Measurements from ENCODE around the gene PUM2. TPM values are rescaled to one million over a fixed set of nuclear protein-coding genes. Genes with fewer than 3 reads are reported as not detected.

PUM2 gene
- polyA plus RNA-seq, 1 of the 3 experiments (the other 2 are of a cell fraction): 19.7 TPM

DNA sequence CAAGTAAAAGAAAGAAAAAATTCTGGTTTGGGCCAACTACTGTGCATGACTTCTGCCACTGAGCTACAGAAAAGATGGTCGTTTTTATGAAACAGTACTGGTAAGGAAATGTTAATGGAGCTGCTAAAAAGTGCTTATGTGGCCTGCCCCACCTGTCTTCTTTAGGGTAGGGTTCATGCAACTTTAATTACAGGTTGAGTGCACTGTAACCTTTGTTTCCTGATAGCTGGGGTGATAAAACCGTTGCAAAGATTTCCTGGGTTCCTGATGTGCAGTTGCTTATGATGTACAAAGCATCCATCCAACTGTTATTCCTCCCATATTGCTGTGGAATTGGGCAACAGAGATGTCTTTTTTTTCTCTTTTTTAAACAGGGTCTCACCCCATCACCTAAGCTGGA, 34.3 kb upstream of the PUM2 start:
- no peak overlapping the region for H2AFZ ChIP-seq (ENCODE audit: low read depth)
- H3K36me3 ChIP-seq (replicated peaks in 1 of 2; ENCODE audit: control insufficient read depth in 1 of 2, insufficient read depth in 2 of 2, low read length in 1 of 2): no peaks in the 10 kb centered on the region
- H3K9ac ChIP-seq: no peak overlapping the region
- no peaks in the 10 kb centered on the region for H3K9me2 ChIP-seq
- CTCF ChIA-PET: interaction anchor here (0.7 to 16.2 kb wide), 7 partner anchors 11 to 258 kb away, joined by 3 to 176 read pairs (median 4); no protein-coding TSS in a partner anchor
- no peaks in the 10 kb centered on the region for H3K79me2 ChIP-seq (ENCODE audit: insufficient read depth)
- H3K4me1 ChIP-seq (ENCODE audit: control insufficient read depth in 1 of 2, insufficient read depth in 2 of 2, low read depth in 1 of 2, low read length in 1 of 2): peaks cover 0 to 10% of the 10 kb centered on the region in 2 experiments; a peak in 1 of 4 replicates
- POLR2A ChIA-PET: no interaction called here
- H3K4me3 ChIP-seq (ENCODE audit: low read depth in 2 of 2, low read length in 1 of 2): no peak overlapping the region
- no peaks in the 10 kb centered on the region for H4K20me1 ChIP-seq (ENCODE audit: insufficient read depth)
- TF ChIP-seq ELF1 (IDR thresholded peaks at IDR 0.05) (no peak), CHD2 (IDR thresholded peaks at IDR 0.05; ENCODE audit: low read length, partially characterized antibody) (no peak), TCF12 (IDR thresholded peaks at IDR 0.05) (no peak)
- TF ChIP-seq, protein P1, sequence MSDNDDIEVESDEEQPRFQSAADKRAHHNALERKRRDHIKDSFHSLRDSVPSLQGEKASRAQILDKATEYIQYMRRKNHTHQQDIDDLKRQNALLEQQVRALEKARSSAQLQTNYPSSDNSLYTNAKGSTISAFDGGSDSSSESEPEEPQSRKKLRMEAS (IDR thresholded peaks at IDR 0.05; ENCODE audit: low read depth): no peak
- H3K4me2 ChIP-seq: no peak overlapping the region
- H3K27me3 ChIP-seq (ENCODE audit: insufficient read depth): peaks cover 9% of the 10 kb centered on the region; the same call in 1 of the 2 replicates
- H3K9me3 ChIP-seq: no peaks in the 10 kb centered on the region
- no peaks in the 10 kb centered on the region for H3F3A ChIP-seq (replicated peaks; ENCODE audit: insufficient read depth)
- no peak overlapping the region for H3K27ac ChIP-seq (ENCODE audit: low read depth in 2 of 2, low read length in 1 of 2)
- WGBS (ENCODE audit: low lambda C conversion rate): 66% methylated on average over 2 of the region's 2 CpGs
- DNase-seq: no peak

DNA sequence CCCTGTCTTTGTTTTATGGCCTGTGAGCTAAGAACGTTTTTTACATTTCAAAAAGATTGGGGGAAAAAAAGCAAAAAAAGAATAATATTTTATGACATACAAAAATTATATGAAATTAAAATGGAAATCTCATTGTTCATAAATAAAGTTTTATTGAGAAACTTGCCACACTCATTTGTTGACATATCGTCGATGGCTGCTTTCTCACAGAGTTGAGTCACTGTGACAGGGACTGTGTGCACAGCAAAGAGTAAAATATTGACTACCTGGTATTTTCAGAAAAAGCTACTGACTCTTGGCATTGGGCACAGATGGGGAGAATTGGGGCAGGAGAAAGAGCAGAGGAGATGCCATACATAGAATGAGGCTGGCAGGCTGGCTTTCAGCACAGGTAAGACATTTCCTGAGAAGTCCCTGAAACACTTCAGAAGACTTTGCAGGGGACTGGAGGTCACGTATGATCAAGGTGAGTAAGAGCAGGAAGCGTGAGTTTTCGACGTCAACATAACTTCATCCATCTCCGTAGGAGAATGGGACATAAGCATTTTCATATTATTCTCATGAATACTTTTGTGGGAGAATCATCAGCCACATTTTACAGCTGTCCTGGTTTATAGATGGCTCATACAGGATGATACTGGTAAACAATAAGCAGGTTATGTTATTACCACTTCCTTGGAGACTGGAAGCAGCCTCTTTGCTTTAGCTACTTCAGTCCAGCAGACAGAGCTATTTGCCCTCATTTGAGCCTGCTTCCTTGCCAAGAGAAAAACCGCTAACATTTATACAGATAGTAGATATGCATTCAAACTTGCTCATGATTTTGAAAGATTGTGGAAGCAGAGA, 32.5 kb upstream of the PUM2 start:
- Histone ChIP-seq H3K9ac (no peak overlapping the region), H3K9me2 (no peaks in the 10 kb centered on the region), H3F3A (replicated peaks; ENCODE audit: insufficient read depth) (no peaks in the 10 kb centered on the region), H3K79me2 (ENCODE audit: insufficient read depth) (no peaks in the 10 kb centered on the region), H2AFZ (ENCODE audit: low read depth) (no peak overlapping the region), H3K27ac (ENCODE audit: low read depth in 2 of 2, low read length in 1 of 2) (no peak overlapping the region), H3K4me2 (no peak overlapping the region), H3K27me3 (ENCODE audit: insufficient read depth) (peaks cover 3% of the 10 kb centered on the region; the same call in 1 of the 2 replicates), H3K9me3 (no peaks in the 10 kb centered on the region), H3K4me1 (ENCODE audit: control insufficient read depth in 1 of 2, insufficient read depth in 2 of 2, low read depth in 1 of 2, low read length in 1 of 2) (peaks cover 0 to 16% of the 10 kb centered on the region in 2 experiments; a peak in 1 of 4 replicates), H3K4me3 (ENCODE audit: low read depth in 2 of 2, low read length in 1 of 2) (no peak overlapping the region), H3K36me3 (replicated peaks in 1 of 2; ENCODE audit: control insufficient read depth in 1 of 2, insufficient read depth in 2 of 2, low read length in 1 of 2) (no peaks in the 10 kb centered on the region), H4K20me1 (ENCODE audit: insufficient read depth) (no peaks in the 10 kb centered on the region)
- no peak for DNase-seq
- CTCF ChIA-PET: interaction anchor here (0.6 to 16.2 kb wide), 15 partner anchors 9 to 399 kb away, joined by 3 to 176 read pairs (median 4); partner anchors contain the start of gene RHOB
- TF ChIP-seq FOSL2 (IDR thresholded peaks at IDR 0.05; ENCODE audit: borderline replicate concordance, low read depth): no peak
- peak; percentile 23; the same call in 1 of the 2 replicates for TF ChIP-seq RAD21 (IDR thresholded peaks at IDR 0.05; ENCODE audit: low read length)
- WGBS (ENCODE audit: low lambda C conversion rate): 77% methylated on average over 9 of the region's 9 CpGs
- POLR2A ChIA-PET: interaction anchor here (1.0 to 5.2 kb wide), 2 partner anchors 65 kb away, joined by 3 to 35 read pairs; partner anchors contain the start of gene RHOB

DNA sequence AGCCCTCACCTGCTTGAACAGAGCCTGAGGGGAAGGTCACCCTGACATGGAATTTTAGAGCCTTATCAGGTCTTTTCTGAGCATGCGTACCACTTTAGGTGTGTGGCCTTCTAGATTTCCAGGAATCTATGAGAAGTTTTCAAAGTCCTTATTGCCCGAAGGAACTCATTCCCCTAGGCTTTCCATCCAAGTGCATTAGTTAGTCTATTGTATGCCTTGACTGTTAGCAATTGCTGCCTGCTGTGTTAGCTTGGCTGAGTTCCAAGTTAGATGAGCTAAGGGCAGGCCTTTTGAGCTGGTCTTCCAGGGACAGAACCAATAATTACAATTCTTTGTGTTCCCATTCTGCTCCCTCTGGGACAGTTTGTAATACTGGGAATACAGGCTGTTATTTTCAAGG, 30.8 kb upstream of the PUM2 start:
- Histone ChIP-seq H3K79me2 (ENCODE audit: insufficient read depth) (no peaks in the 10 kb centered on the region), H3K4me2 (no peak overlapping the region), H3K27ac (ENCODE audit: low read depth in 2 of 2, low read length in 1 of 2) (no peak overlapping the region; a peak in 1 of 4 replicates), H3K4me3 (ENCODE audit: low read depth in 2 of 2, low read length in 1 of 2) (no peak overlapping the region), H3K9me3 (no peaks in the 10 kb centered on the region), H3K27me3 (ENCODE audit: insufficient read depth) (no peaks in the 10 kb centered on the region; the same call in 1 of the 2 replicates), H3K36me3 (replicated peaks in 1 of 2; ENCODE audit: control insufficient read depth in 1 of 2, insufficient read depth in 2 of 2, low read length in 1 of 2) (no peaks in the 10 kb centered on the region), H3K9ac (no peak overlapping the region), H3K9me2 (no peaks in the 10 kb centered on the region), H4K20me1 (ENCODE audit: insufficient read depth) (no peaks in the 10 kb centered on the region), H3K4me1 (ENCODE audit: control insufficient read depth in 1 of 2, insufficient read depth in 2 of 2, low read depth in 1 of 2, low read length in 1 of 2) (peaks cover 0 to 16% of the 10 kb centered on the region in 2 experiments; a peak in 1 of 4 replicates), H3F3A (replicated peaks; ENCODE audit: insufficient read depth) (no peaks in the 10 kb centered on the region), H2AFZ (ENCODE audit: low read depth) (no peak overlapping the region)
- 27% methylated on average over 2 of the region's 2 CpGs for WGBS (ENCODE audit: low lambda C conversion rate)
- TF ChIP-seq TCF12 (IDR thresholded peaks at IDR 0.05) (no peak), NFIC (IDR thresholded peaks at IDR 0.05; ENCODE audit: borderline replicate concordance) (peak; percentile 75)
- ChIA-PET CTCF (interaction anchor here (0.6 to 16.2 kb wide), 16 partner anchors 9 to 444 kb away, joined by 3 to 176 read pairs (median 10); partner anchors contain the start of genes HS1BP3 and RHOB), POLR2A (interaction anchor here (1.3 to 5.2 kb wide), 2 partner anchors 30 to 66 kb away, joined by 3 to 35 read pairs; partner anchors contain the start of gene RHOB)
- DNase-seq: peak; percentile 64

Data from SK-N-SH (cell line).